GM23338 (cell line): Measurements from ENCODE around the gene GPSM1. TPM values are rescaled to one million over a fixed set of nuclear protein-coding genes. Genes with fewer than 3 reads are reported as not detected.

Source experiments
- ATAC-seq: fragments of 200-7000 bp; cut with Tn5 transposase; 3 replicates; pipeline ENCODE4 v1.9.1; 2020
- DNase-seq: peaks from one replicate; pipeline ENCODE4 v3.0.0-alpha.2; 2015; ENCODE audit warnings: low spot score
- H2AFZ ChIP-seq: fragments of 200-600 bp; sonication (generic); 2 replicates; pipeline ENCODE4 v1.8.0; 2016; ENCODE audit warnings: antibody characterized with exemption, mild to moderate bottlenecking, moderate library complexity
- H3F3A ChIP-seq: fragments of 200-600 bp; sonication (generic); replicated peaks from 2 replicates; pipeline ENCODE4 v1.8.0; 2017; ENCODE audit warnings: antibody characterized with exemption, mixed run types, low read depth
- H3K27ac ChIP-seq: fragments of 200-600 bp; sonication (generic); 2 replicates; pipeline ENCODE4 v1.6.1; 2016; ENCODE audit warnings: low read depth
- H3K27me3 ChIP-seq: fragments of 200-600 bp; sonication (generic); 2 replicates; pipeline ENCODE4 v1.8.0; 2016; ENCODE audit warnings: mild to moderate bottlenecking, mixed run types, moderate library complexity; ENCODE audit not compliant: insufficient read depth
- H3K36me3 ChIP-seq: fragments of 200-600 bp; sonication (generic); 2 replicates; pipeline ENCODE4 v1.8.0; 2016; ENCODE audit warnings: mild to moderate bottlenecking; ENCODE audit not compliant: insufficient read depth
- H3K4me1 ChIP-seq: fragments of 200-600 bp; sonication (generic); 2 replicates; pipeline ENCODE4 v1.8.0; 2016; ENCODE audit warnings: mild to moderate bottlenecking, moderate library complexity; ENCODE audit not compliant: insufficient read depth
- H3K4me2 ChIP-seq: fragments of 200-600 bp; sonication (generic); 2 replicates; pipeline ENCODE4 v1.7.1; 2017; ENCODE audit warnings: mixed run types
- H3K4me3 ChIP-seq: fragments of 200-600 bp; sonication (generic); 2 replicates; pipeline ENCODE4 v1.6.1; 2016; ENCODE audit warnings: mixed run types
- H3K79me2 ChIP-seq: fragments of 200-600 bp; sonication (generic); replicated peaks from 2 replicates; pipeline ENCODE4 v1.8.0; 2017; ENCODE audit warnings: mild to moderate bottlenecking; ENCODE audit not compliant: insufficient read depth
- H3K9me2 ChIP-seq: fragments of 200-600 bp; sonication (generic); 2 replicates; pipeline ENCODE4 v1.8.0; 2017; ENCODE audit not compliant: insufficient read depth
- H4K20me1 ChIP-seq: fragments of 200-600 bp; sonication (generic); replicated peaks from 2 replicates; pipeline ENCODE4 v1.8.0; 2017; ENCODE audit warnings: mild to moderate bottlenecking; ENCODE audit not compliant: insufficient read depth
- H3K27ac Mint-ChIP-seq: 2 replicates; pipeline ENCODE4 v1.8.0; 2020; ENCODE audit warnings: inconsistent platforms, mild to moderate bottlenecking, moderate library complexity, mixed read lengths
- H3K27me3 Mint-ChIP-seq: 3 replicates; pipeline ENCODE4 v1.8.0; 2022; ENCODE audit warnings: low read depth, mild to moderate bottlenecking, moderate library complexity, mixed read lengths, inconsistent platforms; ENCODE audit not compliant: insufficient read depth, poor library complexity
- H3K36me3 Mint-ChIP-seq: 3 replicates; pipeline ENCODE4 v1.8.0; 2021; ENCODE audit warnings: low read depth, mild to moderate bottlenecking, inconsistent platforms, moderate library complexity, mixed read lengths
- H3K4me1 Mint-ChIP-seq: 3 replicates; pipeline ENCODE4 v1.8.0; 2020; ENCODE audit warnings: mild to moderate bottlenecking, inconsistent platforms, mixed read lengths
- H3K4me3 Mint-ChIP-seq: 3 replicates; pipeline ENCODE4 v1.8.0; 2021; ENCODE audit warnings: moderate library complexity, mild to moderate bottlenecking, inconsistent platforms, mixed read lengths
- H3K9me3 Mint-ChIP-seq: 3 replicates; pipeline ENCODE4 v1.8.0; 2020; ENCODE audit warnings: moderate library complexity, mild to moderate bottlenecking, inconsistent platforms, mixed read lengths
- EZH2 ChIP-seq: fragments of 200-600 bp; sonication (generic); IDR thresholded peaks from one replicate; pipeline ENCODE4 v1.8.0; 2017; ENCODE audit warnings: antibody characterized with exemption, mild to moderate bottlenecking, low read depth; ENCODE audit not compliant: unreplicated experiment
- EZH2phosphoT487 ChIP-seq: fragments of 200-600 bp; sonication (generic); IDR thresholded peaks from one replicate; pipeline ENCODE4 v1.8.1; 2018; ENCODE audit warnings: antibody characterized with exemption; ENCODE audit not compliant: unreplicated experiment
- JUNB ChIP-seq: IDR thresholded peaks from one replicate; pipeline ENCODE4 v1.6.1; 2016; ENCODE audit warnings: antibody characterized with exemption; ENCODE audit not compliant: unreplicated experiment
- NANOG ChIP-seq: IDR thresholded peaks from 2 replicates; pipeline ENCODE4 v1.6.1; 2016; ENCODE audit warnings: antibody characterized with exemption, borderline replicate concordance
- POLR2AphosphoS5 ChIP-seq: IDR thresholded peaks from 2 replicates; pipeline ENCODE4 v1.6.1; 2016; ENCODE audit warnings: antibody characterized with exemption, low read depth
- STAT1 ChIP-seq: IDR thresholded peaks from one replicate; pipeline ENCODE4 v1.6.1; 2016; ENCODE audit warnings: antibody characterized with exemption; ENCODE audit not compliant: unreplicated experiment
- ZNF114 ChIP-seq: fragments of 250-450 bp; sonication (Bioruptor Pico); IDR thresholded peaks from 2 replicates; pipeline ENCODE4 v1.5.0; 2020; ENCODE audit warnings: mild to moderate bottlenecking, moderate library complexity
- ZNF331 ChIP-seq: fragments of 250-450 bp; sonication (Bioruptor Pico); IDR thresholded peaks from 2 replicates; pipeline ENCODE4 v1.5.0; 2020; ENCODE audit warnings: low read depth, mild to moderate bottlenecking, moderate library complexity
- polyA plus RNA-seq: library from polyadenylated mRNA; unstranded; fragments of >200 nt; fragmentation: Nextera tagmentation; extraction: Ambion mirVana; gene quantifications from 2 replicates; pipeline ENCODE4 v1.2.1, GENCODE V29; 2016
- total RNA-seq: library from RNA; depleted of rRNA; stranded (reverse); fragments of >200 nt; shearing (Covaris generic); gene quantifications from 2 replicates; pipeline ENCODE4 v1.2.3, GENCODE V29; 2014
- TF ChIP-seq, protein P1 (sequence below): IDR thresholded peaks from 2 replicates; pipeline ENCODE4 v1.6.1; 2016; ENCODE audit warnings: antibody characterized with exemption
- TF ChIP-seq, protein P2 (sequence below): IDR thresholded peaks from one replicate; pipeline ENCODE4 v1.6.1; 2018; ENCODE audit warnings: antibody characterized with exemption; ENCODE audit not compliant: unreplicated experiment
- TF ChIP-seq, protein P3 (sequence below), 2 experiments: fragments of 200-600 bp in 1 of 2; sonication (generic) in 1 of 2; conservative IDR thresholded peaks; 2 replicates each; pipeline versions ENCODE4 v1.5.1 to v1.6.1; 2016 to 2017; ENCODE audit warnings: antibody characterized with exemption in 2 of 2, low read depth in 2 of 2, mild to moderate bottlenecking in 2 of 2, moderate library complexity in 1 of 2

Gene GPSM1
- total and polyA plus RNA-seq, 2 experiments from 2014 or later, result 4.8 to 23.2 TPM

DNA sequence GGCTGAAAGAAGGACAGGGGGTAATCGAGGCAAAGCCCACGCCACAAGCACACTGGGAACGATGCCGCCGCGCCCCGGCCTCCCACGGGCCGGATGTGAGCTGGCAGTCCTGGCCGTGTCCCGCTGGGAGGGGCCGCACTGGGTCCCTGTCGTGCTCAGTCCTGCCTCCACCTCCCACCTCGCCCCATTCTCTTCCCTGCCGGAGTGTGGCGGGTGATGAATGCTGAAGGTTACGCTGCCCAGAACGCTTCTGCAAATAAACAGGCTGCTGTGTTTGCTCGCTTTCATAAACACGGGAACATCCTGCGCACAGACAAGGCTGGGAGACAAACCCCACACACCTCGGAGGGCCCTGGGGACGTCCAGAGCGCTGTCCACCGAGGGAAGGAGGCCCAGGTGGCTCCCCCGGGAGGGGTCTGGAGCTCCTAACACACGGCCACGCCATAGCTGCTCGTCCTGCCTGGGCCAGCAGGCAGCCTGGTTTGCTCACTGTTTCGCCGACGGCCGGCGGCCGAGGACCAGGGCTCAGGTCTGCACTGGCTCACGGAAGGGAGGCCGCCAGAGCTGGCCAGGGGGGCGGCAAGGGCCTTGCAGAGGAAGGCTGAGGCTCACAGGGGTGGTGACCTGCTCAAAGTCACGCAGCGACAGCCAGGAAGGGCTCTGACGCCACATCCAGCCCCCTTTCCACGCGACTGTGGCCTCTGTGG lies 33.9 kb downstream of the GPSM1 start:
- Histone ChIP-seq H3F3A (no peaks in the 10 kb centered on the region), H3K27me3 (no peaks in the 10 kb centered on the region), H3K4me1 (no peaks in the 10 kb centered on the region; the same call in 1 of the 2 replicates), H3K27ac (no peak overlapping the region), H2AFZ (no peak overlapping the region), H3K79me2 (no peaks in the 10 kb centered on the region), H4K20me1 (no peaks in the 10 kb centered on the region), H3K4me2 (no peak overlapping the region), H3K4me3 (no peak overlapping the region), H3K9me2 (no peaks in the 10 kb centered on the region), H3K36me3 (no peaks in the 10 kb centered on the region)
- peaks cover 16% of the 10 kb centered on the region for H3K27me3 Mint-ChIP-seq
- H3K27ac Mint-ChIP-seq, result no peak overlapping the region
- no peak overlapping the region for H3K4me3 Mint-ChIP-seq
- DNase-seq (no peak), ATAC-seq (no peak)
- no peaks in the 10 kb centered on the region for H3K9me3 Mint-ChIP-seq
- no peaks in the 10 kb centered on the region for H3K36me3 Mint-ChIP-seq
- TF ChIP-seq, protein P1, sequence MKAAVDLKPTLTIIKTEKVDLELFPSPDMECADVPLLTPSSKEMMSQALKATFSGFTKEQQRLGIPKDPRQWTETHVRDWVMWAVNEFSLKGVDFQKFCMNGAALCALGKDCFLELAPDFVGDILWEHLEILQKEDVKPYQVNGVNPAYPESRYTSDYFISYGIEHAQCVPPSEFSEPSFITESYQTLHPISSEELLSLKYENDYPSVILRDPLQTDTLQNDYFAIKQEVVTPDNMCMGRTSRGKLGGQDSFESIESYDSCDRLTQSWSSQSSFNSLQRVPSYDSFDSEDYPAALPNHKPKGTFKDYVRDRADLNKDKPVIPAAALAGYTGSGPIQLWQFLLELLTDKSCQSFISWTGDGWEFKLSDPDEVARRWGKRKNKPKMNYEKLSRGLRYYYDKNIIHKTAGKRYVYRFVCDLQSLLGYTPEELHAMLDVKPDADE, result no peak
- no peak for TF ChIP-seq JUNB
- TF ChIP-seq, protein P2, sequence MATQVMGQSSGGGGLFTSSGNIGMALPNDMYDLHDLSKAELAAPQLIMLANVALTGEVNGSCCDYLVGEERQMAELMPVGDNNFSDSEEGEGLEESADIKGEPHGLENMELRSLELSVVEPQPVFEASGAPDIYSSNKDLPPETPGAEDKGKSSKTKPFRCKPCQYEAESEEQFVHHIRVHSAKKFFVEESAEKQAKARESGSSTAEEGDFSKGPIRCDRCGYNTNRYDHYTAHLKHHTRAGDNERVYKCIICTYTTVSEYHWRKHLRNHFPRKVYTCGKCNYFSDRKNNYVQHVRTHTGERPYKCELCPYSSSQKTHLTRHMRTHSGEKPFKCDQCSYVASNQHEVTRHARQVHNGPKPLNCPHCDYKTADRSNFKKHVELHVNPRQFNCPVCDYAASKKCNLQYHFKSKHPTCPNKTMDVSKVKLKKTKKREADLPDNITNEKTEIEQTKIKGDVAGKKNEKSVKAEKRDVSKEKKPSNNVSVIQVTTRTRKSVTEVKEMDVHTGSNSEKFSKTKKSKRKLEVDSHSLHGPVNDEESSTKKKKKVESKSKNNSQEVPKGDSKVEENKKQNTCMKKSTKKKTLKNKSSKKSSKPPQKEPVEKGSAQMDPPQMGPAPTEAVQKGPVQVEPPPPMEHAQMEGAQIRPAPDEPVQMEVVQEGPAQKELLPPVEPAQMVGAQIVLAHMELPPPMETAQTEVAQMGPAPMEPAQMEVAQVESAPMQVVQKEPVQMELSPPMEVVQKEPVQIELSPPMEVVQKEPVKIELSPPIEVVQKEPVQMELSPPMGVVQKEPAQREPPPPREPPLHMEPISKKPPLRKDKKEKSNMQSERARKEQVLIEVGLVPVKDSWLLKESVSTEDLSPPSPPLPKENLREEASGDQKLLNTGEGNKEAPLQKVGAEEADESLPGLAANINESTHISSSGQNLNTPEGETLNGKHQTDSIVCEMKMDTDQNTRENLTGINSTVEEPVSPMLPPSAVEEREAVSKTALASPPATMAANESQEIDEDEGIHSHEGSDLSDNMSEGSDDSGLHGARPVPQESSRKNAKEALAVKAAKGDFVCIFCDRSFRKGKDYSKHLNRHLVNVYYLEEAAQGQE, result no peak
- no peak for TF ChIP-seq ZNF331 (CRISPR knock-in tag)
- TF ChIP-seq, protein P3, sequence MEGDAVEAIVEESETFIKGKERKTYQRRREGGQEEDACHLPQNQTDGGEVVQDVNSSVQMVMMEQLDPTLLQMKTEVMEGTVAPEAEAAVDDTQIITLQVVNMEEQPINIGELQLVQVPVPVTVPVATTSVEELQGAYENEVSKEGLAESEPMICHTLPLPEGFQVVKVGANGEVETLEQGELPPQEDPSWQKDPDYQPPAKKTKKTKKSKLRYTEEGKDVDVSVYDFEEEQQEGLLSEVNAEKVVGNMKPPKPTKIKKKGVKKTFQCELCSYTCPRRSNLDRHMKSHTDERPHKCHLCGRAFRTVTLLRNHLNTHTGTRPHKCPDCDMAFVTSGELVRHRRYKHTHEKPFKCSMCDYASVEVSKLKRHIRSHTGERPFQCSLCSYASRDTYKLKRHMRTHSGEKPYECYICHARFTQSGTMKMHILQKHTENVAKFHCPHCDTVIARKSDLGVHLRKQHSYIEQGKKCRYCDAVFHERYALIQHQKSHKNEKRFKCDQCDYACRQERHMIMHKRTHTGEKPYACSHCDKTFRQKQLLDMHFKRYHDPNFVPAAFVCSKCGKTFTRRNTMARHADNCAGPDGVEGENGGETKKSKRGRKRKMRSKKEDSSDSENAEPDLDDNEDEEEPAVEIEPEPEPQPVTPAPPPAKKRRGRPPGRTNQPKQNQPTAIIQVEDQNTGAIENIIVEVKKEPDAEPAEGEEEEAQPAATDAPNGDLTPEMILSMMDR (conservative IDR thresholded peaks at IDR 0.05; ENCODE audit: low read depth in 2 of 2), result no peak
- no peak for TF ChIP-seq NANOG
- TF ChIP-seq ZNF114 (CRISPR knock-in tag), result no peak
- TF ChIP-seq EZH2, result no peak
- TF ChIP-seq EZH2phosphoT487, result no peak
- no peak for TF ChIP-seq STAT1
- TF ChIP-seq POLR2AphosphoS5, result no peak
- H3K4me1 Mint-ChIP-seq, result peaks cover 9% of the 10 kb centered on the region; the same call in 1 of the 3 replicates
